ENCODE measurements around the gene G6PC3. TPM values are rescaled to one million over a fixed set of nuclear protein-coding genes. Genes with fewer than 3 reads are reported as not detected.

Gene G6PC3
- total and polyA plus RNA-seq, 9 donors, result 14.4 to 56.7 (median 37.1) TPM

- intact Hi-C loops (cut with DNase I), result no loop called here
Measured at GRCh38 chr17:44053125-44053872, 17.2 kb upstream of the G6PC3 start.

GRCh38 chr17:44059101-44059892 lies 11.2 kb upstream of the G6PC3 start:
- no peaks in the 10 kb centered on the region for H3K36me3 ChIP-seq
- H3K4me1 ChIP-seq (ENCODE audit: insufficient read depth), result no peaks in the 10 kb centered on the region
- H3K9me3 ChIP-seq, result no peaks in the 10 kb centered on the region
- H3K27ac ChIP-seq, result no peak overlapping the region
- no peaks in the 10 kb centered on the region for H3K27me3 ChIP-seq
- DNase-seq, result no peak
- intact Hi-C loops (cut with DNase I), result no loop called here
- TF ChIP-seq CTCF (IDR thresholded peaks at IDR 0.05), result no peak
- TF ChIP-seq EP300 (IDR thresholded peaks at IDR 0.05), result no peak
- TF ChIP-seq POLR2A (IDR thresholded peaks at IDR 0.05), result no peak
- no peak overlapping the region for H3K4me3 ChIP-seq
- WGBS, 3 donors, result 64 to 78% (median 65%) methylated on average over 14 of the region's 14 CpGs

More at GRCh38 chr17:44053125-44053872, 17.2 kb upstream of the G6PC3 start:
- Histone ChIP-seq H3K9me3 (no peaks in the 10 kb centered on the region), H3K27me3 (no peaks in the 10 kb centered on the region), H3K36me3 (no peaks in the 10 kb centered on the region), H3K4me1 (ENCODE audit: insufficient read depth) (peaks cover 7% of the 10 kb centered on the region), H3K27ac (no peak overlapping the region), H3K4me3 (no peak overlapping the region)
- 35 to 52% (median 51%) methylated on average over 3 of the region's 3 CpGs for WGBS, 3 donors
- DNase-seq, result no peak
- TF ChIP-seq POLR2A (IDR thresholded peaks at IDR 0.05) (no peak), EP300 (IDR thresholded peaks at IDR 0.05) (no peak), CTCF (IDR thresholded peaks at IDR 0.05) (no peak)

- intact Hi-C loops (cut with DNase I), result loop anchor here in 1 of 4 donors (10.0 kb wide), 1 partner anchor 263 kb away; the partner anchor contains the start of gene SLC25A39
- Histone ChIP-seq H3K27me3 (no peaks in the 10 kb centered on the region), H3K4me3 (no peak overlapping the region), H3K36me3 (no peaks in the 10 kb centered on the region), H3K9me3 (no peaks in the 10 kb centered on the region), H3K4me1 (ENCODE audit: insufficient read depth) (no peaks in the 10 kb centered on the region), H3K27ac (no peak overlapping the region)
- 70 to 74% (median 74%) methylated on average over 1 of the region's 1 CpG for WGBS, 3 donors
- no peak for TF ChIP-seq POLR2A (IDR thresholded peaks at IDR 0.05)
- TF ChIP-seq EP300 (IDR thresholded peaks at IDR 0.05), result no peak
- TF ChIP-seq CTCF (IDR thresholded peaks at IDR 0.05), result no peak
- no peak for DNase-seq
Measured at GRCh38 chr17:44061446-44061845, 9.1 kb upstream of the G6PC3 start.

- TF ChIP-seq POLR2A (IDR thresholded peaks at IDR 0.05), result no peak
- no peak for TF ChIP-seq EP300 (IDR thresholded peaks at IDR 0.05)
- no peak for TF ChIP-seq CTCF (IDR thresholded peaks at IDR 0.05)
- Histone ChIP-seq H3K36me3 (no peaks in the 10 kb centered on the region), H3K9me3 (no peaks in the 10 kb centered on the region), H3K4me1 (ENCODE audit: insufficient read depth) (peaks cover 3% of the 10 kb centered on the region), H3K4me3 (no peak overlapping the region), H3K27ac (no peak overlapping the region), H3K27me3 (no peaks in the 10 kb centered on the region)
- intact Hi-C loops (cut with DNase I), result loop anchor here in 1 of 4 donors (10.0 kb wide), 1 partner anchor 262 kb away; the partner anchor contains the start of gene SLC25A39
- no peak for DNase-seq
- WGBS, 3 donors, result 90 to 92% (median 91%) methylated on average over 15 of the region's 15 CpGs
Measured at GRCh38 chr17:44062871-44063270, 7.7 kb upstream of the G6PC3 start.

Data from ovary (tissue), 9 donors.